COR-L47 (cell line): ENCODE measurements around the gene NAP1L1.

Source experiments
- DNase-seq: peaks from one replicate; lab custom pipeline; 2025; lab: John Stamatoyannopoulos, UW

Gene NAP1L1

DNA sequence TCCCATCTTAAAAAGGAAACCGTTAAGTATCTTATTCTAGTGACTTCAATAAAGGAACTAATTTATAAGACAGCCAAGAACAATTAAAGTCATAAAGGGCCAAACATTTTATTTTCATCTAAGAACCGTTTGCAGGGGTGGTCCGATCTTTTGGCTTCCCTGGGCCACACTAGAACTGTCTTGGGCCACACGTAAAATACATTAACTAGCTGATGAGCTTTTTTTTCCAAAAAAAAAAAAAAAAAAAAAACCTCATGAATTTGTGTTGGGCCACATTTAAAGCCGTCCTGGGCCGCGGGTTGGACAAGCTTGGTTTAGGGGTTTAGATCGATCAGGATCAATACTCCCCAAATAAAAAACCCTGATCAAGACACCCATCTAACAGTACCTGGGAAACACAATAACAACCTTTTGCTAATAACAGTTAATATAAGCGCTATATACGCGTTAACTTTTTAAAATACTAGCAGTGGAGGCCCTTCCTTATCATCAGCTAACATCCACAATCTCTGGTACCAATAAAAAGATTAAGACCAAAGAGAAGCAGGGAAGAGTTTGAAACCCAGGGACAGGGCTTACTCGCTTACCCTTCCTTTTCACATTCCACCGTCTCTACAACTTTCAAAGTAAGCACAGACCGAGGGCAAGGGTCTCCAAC, 1.1 kb downstream of the NAP1L1 start:
- DNase-seq, result no peak

DNA sequence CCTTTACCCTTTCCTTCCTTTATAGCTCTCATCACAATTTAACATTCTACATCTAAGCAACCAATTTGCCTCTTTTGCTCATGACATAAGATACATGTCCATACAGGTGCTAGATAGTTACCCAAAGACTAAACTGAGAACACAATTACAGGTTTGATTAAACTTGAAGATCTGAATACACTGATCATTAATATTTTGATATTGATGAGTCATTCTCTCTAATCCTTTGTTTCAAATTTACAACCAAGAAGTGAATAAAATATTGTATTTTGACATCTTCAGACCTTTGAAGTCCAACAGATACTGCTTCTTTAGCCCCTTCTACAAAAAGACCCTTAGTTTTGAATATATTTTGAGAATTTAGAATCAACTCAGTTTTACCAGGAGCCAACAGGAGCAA, 2.6 kb downstream of the NAP1L1 start:
- DNase-seq, result no peak

DNA sequence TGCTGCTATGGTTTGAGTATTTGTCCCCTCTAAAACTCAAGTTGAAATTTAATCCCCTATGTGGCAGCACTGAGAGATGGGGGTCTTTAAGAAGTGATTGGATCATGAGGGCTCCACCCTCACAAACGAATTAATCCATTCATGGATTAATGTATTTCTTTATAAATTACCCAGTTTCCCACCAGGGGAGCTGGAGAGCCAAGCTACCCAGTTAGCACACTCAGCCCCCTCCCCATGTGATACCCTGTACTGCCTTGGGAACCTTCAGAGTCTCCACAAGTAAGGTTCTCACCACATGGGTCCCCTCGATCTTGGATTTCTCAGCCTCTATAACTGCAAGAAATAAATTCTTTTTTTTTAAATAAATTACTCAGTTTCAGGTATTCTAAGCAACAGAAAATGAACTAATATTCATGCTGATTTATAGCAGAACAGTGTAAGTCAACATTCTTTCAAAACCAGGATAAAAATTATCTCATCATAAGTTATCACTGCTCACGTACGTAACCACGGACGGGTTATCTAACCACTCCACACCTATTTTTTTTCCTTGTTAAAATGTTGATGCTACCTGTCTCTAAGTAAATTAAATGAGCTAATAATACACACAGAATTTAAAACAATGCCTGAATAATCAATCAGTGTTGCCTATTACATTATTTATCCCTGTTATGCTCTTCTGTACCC, 3.6 kb downstream of the NAP1L1 start:
- peak; percentile 16 for DNase-seq

DNA sequence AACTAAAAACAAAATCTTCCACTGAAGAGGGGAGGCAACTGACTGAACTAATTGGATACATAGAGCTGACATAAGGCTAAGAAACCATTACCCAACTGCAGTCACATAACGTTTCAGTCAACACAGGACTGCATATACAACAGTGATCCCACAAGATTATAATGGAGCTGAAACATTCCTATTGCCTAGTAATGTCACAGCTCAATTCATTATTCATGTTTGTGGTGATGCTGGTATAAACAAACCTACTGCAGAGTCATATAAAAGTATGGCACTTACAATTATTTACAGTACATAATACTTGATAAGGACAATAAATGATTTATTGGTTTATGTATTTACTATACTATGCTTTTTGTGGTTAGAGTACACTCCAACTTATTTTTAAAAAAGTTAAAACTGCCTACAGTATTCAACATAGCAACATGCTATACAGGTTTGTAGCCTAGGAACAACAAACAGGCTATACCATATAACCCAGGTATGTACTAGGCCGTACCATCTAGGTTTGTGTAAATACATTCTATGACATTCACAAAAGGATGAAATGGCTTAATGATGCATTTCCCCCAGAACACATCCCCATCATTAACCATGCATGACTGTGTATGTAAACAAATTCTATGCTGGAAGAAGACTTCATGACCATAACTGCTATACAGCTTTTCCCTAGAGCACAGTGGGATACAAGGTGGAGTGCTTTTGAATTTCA, 4.3 kb downstream of the NAP1L1 start:
- DNase-seq, result peak; percentile 32

DNA sequence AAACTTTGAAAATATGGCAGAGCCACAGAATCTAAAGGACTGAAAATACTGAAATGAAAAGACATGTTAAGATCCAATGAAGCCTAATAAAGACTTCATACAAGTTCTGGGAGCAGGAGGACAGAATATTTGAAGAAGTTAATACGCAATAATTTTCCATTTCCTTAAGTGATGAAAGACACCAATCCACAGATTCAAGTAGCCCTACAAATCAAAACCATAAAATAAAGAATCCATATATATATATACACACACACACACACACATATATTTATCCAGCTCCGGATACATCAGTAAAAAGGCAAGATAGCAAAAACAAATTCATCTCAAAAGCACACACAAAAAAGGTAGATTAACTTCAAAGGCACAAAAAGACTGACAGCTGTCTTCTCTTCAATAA, 5.7 kb downstream of the NAP1L1 start:
- no peak for DNase-seq

DNA sequence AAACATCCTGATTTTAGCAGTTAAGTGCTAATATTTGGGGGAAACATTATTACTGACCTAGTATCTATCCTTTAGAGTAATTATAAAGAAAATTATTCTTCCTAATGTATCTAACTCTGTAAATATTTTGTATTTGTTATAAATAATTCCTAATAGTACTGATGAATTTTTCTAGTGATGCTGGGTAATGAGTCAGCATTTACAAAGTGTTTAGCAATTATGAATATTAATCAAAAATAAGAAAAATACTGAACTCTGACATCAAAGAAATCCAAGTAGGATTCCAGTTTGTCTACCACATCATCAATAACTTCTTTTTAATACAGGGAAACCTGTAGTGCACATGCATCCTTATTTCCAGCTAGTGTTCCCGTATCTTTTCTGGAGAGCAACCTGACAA, 9.0 kb downstream of the NAP1L1 start:
- no peak for DNase-seq

DNA sequence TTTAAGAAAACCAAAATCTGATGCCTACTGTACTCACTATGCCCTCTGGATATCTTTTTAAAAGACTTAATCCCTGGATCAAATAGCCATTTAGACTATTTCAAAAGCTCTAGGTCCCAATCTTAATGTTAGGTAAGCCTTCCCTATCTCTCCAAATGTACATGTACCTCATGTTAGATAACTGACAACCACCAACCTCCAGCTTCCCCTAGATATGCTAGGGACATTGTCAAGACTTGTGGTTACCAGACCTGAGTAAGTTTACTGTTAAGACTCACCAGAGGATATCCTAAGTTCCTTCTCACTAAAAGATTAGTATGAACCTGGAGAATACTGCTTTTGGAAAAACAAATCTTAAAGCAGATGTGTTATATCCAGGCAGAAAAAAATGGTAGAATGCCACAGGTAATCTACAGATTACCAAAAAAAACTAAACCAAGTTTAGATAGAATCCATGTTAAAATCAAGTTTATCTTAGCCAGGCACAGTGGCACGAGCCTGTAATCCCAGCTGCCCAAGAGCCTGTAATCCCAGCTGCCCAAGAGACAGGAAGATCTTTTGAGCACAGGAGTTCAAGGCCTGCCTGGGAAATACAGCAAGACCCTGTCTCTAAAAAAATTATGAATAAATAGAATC, 9.7 kb downstream of the NAP1L1 start:
- DNase-seq, result no peak

DNA sequence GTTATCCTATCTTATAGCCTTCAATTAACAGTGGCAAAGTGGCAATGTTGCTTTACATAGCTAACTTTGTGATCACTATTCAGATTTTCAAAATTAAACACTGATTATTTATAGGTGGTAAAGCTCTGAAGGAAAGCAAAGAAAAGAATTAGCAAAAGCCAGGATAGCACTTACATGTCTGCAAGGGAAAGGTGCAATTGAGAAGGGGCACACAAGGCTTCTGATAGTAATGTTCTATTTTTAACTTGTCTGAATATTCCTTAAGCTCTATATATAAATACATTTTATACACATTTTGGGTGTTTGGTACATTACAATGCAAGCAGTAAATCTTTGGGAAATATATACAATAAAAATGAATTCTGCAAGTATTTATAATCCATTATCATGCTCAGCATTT, 10.9 kb downstream of the NAP1L1 start:
- no peak for DNase-seq

DNA sequence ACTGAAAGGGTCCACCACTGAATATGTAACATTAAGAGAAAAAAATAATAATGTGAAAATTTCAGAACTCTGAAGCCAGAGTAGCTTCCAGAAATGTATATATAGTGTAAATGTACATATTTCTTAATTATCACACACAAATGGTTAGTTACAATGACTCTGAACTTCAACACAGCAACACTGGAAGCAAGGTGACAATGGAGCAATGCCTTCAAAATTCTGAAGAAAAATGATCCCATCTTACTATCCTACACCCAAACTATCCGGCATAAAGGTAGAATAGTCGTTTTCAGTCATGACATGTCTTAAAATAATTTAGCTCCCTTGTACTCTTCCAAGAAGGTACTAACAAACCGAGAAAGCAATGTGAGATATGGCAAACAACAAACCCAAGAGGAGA, 11.9 kb downstream of the NAP1L1 start:
- no peak for DNase-seq

DNA sequence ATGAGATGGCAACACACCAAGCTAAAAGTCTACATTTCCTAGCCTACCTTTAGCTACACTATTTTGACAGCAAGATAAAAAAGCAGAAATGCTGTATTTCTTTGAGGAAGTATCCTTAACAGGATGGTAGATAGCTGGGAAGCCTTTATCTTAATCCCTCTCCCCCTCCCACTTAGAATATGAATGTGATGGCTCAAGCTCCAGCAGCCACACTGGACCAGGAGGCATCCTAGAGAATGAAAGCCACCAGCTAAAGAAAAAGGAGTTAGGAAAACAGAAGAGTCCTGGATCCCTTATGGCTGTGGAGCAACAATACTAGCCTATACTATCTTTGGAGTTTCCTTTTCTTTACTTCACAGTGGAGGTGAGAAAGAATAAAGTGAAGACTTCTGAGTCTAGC, 15.1 kb downstream of the NAP1L1 start:
- no peak for DNase-seq

DNA sequence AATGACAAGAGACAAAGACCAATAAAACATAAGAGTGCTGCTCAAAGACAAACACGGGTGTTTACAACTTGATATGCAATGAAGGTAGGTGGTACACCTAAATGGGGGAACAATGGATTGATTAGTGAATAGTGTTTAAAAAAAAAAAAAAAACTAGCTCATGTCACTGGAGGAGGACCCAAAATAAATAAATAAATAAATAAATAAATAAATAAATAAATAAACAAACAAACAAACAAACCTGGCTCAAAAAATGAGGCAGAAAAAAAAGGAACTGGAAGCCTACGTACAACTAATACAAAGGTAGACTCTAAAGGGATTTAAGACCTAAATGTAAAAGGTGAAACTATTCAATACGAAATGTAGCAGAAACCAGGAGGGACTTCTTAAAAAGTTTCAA, 18.6 kb downstream of the NAP1L1 start:
- no peak for DNase-seq

DNA sequence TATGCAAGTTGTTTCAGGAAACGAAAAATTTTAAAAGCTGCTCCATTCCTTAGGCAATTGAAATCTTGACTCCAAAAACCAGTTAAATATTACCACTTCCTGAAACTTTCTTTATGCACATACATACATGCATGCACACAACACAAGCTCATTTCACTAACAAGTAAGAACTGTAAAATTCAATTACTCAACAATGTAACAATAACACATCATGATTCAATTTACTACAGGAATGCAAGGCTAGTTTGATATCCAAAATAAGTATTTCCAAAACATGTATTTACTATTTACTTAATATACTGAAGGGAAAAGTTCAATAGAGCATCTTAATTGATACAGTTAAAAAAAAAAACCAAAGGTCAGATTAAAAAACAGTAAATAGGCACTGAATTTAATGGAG, 19.6 kb downstream of the NAP1L1 start:
- no peak for DNase-seq

DNA sequence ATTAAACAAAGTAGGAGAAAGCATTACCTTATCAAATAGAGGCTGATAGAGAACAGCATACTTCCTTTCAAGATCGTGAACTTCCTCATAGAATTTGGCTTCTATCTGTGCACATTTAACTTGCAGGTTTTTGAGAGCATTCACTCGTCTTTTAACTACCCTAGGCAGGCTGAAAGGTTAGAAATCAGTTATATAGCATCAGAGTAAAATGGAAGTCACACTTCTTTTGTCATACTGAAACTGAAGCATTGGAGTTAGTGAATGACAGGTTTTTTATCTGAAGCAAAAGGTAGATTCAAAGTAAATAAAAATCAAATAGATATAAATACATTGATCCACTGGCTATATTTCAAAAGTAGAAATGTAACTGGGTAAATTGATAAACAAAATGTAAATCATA, 24.4 kb downstream of the NAP1L1 start:
- no peak for DNase-seq

DNA sequence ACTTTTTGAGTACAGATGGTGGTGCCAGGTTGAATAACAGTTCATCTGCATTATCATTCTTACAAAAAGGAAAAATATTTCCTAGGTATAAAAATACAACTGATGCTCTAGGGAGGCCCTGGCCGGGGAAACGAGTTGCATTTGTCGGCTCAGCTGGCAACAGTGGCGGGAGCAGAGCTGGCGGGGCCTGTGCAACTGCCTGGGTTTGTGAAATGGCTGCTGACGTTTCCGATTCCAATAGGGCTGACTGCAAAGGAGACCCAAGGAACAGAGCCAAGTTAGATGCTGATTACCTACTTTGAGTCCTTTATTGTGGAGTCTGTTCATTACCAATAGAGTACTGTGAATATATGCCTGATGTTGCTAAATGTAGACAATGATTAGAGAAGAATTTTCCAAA, 27.2 kb downstream of the NAP1L1 start:
- no peak for DNase-seq

DNA sequence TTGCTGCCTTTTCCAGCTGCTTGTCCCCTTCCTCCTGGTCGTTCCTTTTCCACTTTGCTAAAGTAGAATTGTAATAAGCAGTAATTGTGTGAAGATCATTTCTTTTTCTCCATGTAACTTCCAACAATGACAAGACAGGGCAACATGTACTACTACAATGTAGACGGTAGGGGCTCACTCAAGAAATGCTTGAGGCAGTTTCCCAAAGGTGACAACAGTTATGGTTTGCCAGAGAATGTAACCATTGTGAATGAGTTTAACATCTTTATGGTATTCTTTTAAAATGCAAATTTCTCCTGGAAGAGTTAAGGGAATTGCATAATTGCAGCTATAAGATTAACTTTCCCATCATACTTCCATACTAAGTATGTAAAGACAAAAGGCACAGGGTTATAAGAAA, 29.1 kb downstream of the NAP1L1 start:
- no peak for DNase-seq

DNA sequence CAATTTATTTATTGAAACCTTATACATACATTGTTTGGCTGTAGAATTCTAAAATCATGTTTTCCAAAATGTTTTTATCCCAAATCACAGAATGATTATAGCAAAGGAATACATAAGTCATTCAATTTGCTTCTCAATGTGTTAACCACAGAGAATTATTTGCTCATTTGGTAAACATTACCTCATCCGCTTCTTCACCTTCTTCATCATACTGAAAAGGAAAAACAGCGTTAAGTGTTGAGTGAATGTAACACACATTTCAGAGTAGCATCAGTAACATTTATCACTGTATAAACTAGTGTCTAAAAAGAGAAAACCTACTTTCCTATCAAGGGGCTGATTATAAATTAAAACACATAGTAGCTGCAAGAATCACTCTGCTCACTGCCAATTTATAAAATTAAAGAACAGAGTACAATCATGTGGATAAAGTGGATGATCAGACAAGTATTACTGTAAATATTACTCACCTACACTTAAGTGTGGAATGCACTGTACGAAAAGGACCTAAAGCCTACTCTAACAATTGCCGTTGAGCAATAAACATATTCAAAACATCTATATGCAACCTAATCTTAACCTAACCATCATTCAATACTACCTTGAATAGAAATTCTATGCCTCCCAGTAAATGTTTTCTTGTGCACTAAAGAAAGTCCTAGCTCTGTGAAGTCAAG, 34.8 kb downstream of the NAP1L1 start:
- DNase-seq, result no peak

DNA sequence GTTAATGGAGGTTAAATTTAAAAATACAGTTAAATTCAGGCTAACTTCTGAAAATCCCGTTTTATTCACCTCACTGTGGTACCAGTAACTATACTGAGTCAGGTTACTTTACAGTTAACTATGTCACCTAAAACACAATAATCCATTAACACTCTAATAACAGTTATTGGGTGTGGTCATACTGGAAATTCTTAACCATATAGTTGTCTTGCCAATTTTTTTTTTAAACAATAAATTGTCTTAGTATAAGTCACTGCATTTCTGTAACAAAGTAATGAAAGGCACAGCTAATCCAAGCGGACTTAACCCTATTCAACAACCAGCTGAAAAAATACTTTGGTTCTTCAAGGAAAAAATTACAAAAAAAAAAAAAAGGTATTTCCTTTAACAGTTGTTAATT, 36.7 kb downstream of the NAP1L1 start:
- no peak for DNase-seq

DNA sequence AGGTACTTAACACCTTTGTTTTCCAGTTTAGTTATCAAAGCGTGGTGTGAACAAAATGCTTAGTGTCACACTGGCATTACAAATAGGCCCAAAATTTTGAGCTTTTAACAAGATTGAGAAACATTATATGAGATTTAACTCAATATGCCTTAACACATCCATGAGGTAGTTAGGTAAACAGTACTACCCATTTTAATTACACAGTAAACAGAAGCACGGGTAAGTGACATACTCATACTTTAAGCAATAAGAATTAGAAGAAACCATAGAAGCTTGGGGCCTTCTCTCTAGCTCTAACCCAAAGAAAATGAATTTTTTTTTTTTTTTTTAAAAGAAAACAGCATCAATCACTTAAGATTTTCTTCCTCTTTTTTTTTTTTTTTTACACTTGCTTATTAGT, 37.4 kb downstream of the NAP1L1 start:
- DNase-seq, result no peak

DNA sequence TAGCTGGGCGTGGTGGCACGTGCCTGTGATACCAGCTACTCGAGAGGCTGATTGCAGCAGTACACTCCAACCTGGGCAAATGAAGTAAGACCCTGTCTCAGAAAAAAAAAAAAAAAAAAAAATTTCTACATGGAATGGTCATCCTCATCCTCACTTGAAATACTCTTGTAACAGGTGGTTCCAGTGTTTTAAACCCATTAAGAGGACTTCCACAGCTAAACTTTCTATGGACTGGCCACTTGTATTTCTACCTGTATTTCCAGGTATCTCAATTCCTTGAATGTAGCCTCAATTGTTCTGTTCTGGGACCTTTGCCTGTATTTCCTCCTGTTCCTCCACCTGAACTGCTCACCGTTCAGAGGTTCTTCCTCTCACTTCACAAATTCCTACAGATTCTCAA, 41.1 kb downstream of the NAP1L1 start:
- no peak for DNase-seq

DNA sequence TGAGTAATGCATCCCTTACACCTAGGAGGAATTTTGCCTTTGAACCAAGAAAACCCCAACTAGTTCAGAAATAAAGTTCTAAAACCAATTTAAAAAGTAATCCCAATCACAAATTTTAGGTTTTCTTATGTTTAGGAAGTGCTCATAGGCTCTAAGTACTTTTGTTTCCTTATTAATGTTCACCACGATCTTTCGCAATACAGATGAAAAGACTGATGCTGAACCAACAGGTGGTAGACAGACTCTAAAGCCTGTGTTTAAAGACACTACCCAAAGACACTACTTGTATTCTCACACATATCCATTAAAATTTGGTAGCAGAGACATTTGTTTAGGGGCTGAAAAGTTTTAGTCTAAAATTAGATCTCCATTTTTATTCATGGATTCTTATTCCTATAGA, 42.3 kb downstream of the NAP1L1 start:
- no peak for DNase-seq

DNA sequence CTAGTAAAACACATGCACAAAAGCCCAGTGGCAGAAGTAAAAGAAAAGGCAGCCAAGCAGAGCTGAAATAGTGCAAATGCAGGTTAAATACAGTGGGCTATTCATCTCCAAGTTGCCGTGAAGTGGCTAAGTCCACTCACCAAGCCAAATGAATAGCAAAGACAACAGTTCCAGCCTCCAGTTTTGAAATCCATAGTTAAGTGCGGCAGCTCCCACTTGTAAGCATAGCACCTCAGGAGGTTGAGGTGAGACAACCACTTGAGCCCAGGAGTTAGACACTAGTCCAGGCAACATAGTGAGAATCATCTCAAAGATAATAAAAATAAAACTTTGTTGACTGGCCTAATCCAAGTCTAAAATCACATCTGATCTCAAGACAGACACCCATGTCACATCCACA, 43.1 kb downstream of the NAP1L1 start:
- DNase-seq, result no peak

DNA sequence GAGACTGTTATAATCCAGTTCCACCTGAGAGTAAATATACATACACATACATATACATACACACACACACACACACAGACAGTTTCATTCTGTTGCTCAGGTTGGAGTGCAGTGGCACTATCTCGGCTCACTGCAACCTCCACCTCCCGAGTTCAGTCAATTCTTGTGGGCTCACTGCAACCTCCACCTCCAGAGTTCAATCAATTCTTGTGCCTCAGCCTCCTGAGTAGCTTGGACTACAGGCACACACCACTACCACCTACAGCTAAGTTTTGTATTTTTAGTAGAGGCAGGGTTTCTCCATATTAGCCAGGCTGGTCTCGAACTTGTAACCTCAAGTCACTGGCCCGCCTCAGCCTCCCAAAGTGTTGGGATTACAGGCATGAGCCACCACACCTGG, 44.0 kb downstream of the NAP1L1 start:
- no peak for DNase-seq

DNA sequence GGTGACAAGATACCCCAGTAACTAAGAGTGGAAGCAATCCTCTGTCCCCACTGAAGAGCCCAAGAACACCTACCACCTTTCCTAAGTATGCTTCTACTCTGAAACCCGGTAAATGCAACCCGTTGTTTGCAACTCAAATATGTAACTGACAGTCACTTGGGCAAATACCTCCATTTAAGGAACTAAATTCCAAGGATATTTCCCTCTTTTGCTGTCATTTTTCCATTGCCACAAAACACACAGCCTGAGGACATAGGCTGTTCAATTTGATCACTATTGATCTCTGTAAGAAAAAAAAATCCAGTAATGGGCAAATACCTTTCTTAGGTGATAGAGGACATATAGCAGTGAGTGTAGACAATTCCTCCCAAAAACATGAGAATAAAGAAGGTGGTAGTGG, 46.3 kb downstream of the NAP1L1 start:
- no peak for DNase-seq
